ENCODE results near the gene PLCB1.

DNA sequence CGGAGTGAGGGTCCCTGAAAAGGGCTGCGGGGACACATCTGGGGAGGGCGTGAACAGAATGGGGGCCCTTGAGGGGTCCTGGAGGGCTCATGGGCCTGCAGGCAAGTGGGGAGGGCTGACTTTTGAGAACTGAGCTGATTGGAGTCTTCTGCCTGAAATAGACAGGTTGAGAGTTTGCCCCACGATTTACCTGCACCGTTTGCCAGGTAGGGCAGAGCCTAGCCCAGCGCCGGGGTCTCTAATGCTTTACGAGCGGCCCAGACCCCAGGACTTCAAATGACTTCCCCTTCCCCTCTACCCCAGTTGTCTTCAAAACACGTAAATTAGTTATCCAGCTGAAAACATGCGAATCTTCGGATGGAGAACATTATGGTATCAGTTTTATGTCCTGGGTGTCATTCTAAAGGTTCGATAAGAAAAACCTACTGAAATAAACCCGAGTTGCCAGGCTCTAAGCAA lies 1.3 kb downstream of the PLCB1 start:
- no peak for TF ChIP-seq EZH2phosphoT487 (IDR thresholded peaks at IDR 0.05; ENCODE audit: borderline replicate concordance, low read length)
- TF ChIP-seq, protein P1, sequence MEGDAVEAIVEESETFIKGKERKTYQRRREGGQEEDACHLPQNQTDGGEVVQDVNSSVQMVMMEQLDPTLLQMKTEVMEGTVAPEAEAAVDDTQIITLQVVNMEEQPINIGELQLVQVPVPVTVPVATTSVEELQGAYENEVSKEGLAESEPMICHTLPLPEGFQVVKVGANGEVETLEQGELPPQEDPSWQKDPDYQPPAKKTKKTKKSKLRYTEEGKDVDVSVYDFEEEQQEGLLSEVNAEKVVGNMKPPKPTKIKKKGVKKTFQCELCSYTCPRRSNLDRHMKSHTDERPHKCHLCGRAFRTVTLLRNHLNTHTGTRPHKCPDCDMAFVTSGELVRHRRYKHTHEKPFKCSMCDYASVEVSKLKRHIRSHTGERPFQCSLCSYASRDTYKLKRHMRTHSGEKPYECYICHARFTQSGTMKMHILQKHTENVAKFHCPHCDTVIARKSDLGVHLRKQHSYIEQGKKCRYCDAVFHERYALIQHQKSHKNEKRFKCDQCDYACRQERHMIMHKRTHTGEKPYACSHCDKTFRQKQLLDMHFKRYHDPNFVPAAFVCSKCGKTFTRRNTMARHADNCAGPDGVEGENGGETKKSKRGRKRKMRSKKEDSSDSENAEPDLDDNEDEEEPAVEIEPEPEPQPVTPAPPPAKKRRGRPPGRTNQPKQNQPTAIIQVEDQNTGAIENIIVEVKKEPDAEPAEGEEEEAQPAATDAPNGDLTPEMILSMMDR (IDR thresholded peaks at IDR 0.05; ENCODE audit: low read depth, low read length, poor library complexity, severe bottlenecking) = no peak
